ENCODE data around the gene TSPAN2.

TSPAN2 gene

GRCh38 chr1:115112496-115113375, 23.4 kb upstream of the TSPAN2 start:
- FAIRE-seq, result no peak

GRCh38 chr1:115107516-115108260, 18.4 kb upstream of the TSPAN2 start:
- FAIRE-seq, result no peak

DNA sequence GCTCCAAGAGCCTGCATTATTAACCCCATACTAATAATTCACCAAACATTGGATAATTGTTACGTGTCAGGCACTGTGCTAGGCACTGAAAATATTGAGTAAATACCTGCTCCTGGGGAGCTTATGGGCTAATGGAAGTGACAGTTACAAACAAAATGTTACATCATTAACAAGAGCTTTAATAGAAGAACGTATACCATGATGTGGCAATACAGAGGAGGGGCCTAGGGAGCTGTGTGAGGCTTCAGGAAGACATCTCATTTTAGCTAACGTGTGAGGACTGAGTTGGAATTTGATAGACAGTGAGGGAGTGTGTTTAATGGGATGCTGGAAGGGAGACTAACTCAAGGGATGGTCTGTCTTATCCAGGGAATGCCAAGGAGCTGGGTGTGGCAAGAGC, 16.5 kb upstream of the TSPAN2 start:
- FAIRE-seq, result no peak

DNA sequence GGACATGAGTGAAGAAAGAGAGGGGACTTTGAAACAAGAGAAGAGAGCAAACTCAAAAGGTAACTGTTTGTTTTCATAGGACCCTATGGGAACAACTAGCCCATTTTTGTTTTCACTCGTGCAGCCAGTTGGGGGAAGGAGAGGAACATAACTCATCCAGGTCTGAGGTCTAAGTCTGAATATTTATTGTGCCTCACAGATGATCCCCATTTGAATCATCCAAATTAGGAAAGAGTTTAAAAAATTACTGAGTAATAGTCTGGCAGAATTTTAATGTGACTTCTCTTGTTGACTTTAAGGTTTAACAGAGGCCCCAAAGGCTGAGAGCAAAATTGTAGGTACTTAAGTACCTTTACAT, 10.4 kb upstream of the TSPAN2 start:
- no peak for FAIRE-seq

DNA sequence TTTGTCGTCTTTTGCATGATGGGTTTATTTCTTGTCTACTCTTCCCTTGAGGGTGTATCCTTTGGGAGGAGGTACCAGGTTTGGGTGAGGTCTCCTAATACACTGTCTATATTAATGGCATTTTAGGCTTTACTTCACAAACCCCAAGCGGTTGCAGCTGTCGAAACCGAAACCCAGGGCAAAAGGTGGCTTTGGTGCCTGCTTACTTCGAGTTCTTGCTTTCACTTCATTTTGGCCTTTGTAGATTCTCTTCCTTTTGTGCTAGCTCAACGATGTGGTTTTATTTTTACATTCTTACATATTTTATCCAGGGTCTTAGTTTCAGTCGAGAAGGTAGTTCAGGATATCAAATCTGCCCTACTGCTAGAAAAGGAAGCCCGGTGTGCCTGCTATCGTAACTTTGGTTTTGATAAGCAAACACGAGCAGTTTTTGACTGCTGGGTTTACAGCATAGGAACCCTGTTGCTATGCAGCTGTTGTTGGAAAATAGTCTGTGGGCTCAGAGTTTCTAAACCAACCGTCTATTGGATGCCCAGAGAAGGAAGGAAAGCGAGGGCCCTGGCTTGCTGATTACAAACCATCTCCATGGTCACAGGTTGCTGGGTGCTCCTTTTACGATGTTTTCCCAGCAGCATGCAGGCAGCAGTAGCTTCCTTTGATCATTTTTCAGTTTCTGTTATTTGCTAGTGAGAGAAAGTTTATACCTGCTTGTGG, 9.8 kb upstream of the TSPAN2 start:
- no peak for FAIRE-seq

DNA sequence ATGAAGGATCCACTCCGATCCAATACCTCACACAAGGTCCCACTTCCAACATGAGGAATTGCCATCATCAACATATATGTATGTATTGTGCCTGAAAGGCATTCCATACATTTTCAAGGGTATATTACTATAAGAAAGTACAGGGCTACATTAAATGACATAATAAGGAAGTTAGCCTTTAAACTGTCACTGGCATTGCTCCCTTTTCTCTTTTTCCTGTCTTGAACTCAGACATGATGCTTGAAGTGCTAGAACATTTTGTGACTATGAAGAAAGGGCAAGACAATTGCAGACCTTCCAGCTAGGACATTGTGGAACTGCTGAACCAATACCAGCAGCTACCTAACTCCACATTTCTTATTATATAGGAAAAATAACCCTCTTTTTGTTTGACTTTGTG, 2.9 kb upstream of the TSPAN2 start:
- no peak for FAIRE-seq

GRCh38 chr1:115091572-115091971, 2.3 kb upstream of the TSPAN2 start:
- FAIRE-seq, result no peak

- FAIRE-seq, result no peak
These were observed 1.7 kb upstream of the TSPAN2 start for GRCh38 chr1:115090956-115091355.

DNA sequence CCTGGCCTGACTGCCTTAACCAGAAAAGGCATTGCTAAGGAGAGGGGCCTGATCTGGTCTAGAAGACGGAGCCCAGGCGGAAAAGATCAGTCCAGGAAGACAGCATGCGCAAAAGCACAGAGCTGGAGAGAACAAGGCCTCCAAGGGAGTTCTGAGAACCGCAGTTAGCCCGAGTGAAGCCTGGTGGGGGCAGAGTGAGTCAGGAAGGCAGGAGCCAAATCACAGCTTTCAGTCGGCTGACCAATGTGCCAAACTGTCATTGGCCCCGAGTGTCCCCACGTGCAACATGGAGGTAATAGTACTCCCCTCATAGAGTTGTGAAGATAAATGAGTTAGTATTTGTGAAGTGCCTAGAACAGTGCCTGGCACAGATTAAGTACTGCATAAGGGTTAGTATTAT, 1.2 kb upstream of the TSPAN2 start:
- no peak for FAIRE-seq

DNA sequence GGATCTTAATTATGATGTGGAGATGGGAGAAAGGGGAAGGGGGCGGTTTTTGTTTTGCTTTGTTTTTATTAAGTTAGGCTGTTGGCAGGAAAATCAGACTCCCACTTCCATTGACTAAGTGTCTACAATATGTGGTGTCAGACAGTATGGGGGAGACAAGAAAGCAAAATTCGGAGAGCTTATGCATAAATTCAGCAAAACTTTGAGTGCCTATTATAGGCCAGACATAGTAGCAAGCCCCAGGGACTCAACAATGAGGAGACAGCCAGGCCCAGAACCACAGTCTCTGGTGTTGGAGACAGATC, 835 bp upstream of the TSPAN2 start:
- FAIRE-seq, result no peak

DNA sequence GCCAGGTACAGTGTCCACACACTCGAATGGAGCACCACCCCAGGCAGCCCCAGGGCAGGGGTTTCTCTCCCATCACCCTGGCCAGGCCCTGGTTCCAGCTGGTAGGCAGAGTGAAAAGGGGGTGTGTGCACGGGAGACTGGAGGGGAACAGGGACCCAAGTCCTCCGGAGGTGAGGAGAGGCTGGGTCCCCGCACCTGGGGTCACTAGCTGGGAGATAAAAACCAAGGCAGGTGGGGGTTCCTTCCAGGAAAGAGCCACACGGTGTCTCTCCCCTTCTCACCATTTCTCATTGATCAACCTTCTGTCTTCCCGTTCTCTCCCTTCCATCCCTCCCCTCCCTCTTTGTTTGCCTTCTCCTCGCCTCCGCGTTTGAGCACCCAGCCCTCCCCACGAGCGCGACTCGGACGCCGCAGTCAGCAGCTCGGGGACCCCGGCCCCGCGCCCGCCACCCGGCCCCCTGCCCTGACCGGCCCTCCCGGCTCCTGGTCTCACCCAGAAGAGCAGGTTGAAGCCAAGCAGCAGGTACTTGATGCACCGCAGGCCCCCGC, 358 bp downstream of the TSPAN2 start:
- FAIRE-seq, result no peak

GRCh38 chr1:115088115-115088778, 1.1 kb downstream of the TSPAN2 start:
- no peak for FAIRE-seq

DNA sequence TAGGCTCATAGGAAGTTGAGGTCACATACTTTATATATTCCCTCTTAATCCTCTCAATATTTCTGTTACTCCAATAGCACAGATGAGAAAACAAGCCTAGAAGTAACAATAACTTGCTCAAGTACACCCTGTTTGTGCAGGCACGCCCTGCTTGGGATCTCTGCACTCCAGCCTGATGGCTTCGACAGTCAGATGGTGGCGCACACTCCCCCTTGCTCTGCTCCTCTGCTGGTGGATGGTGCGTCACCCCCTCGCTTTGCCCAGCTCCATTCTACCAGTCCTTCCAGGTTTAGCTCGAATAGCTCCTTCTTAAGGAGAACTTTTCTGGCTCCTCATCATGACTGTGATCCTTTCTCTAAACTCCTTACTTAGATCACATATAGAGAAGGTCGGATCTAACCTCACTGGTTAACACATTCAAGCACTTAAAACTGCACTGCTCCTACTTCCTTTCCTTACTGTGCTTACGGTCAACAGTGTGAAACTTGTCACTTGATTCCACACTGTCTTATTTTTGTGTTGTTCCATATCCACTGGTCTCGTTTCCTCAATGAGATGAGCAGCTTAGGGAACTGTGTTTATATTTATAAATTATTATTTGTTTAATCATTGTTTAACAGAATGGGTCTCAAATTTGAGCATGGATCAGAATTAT, 3.0 kb downstream of the TSPAN2 start:
- no peak for FAIRE-seq

DNA sequence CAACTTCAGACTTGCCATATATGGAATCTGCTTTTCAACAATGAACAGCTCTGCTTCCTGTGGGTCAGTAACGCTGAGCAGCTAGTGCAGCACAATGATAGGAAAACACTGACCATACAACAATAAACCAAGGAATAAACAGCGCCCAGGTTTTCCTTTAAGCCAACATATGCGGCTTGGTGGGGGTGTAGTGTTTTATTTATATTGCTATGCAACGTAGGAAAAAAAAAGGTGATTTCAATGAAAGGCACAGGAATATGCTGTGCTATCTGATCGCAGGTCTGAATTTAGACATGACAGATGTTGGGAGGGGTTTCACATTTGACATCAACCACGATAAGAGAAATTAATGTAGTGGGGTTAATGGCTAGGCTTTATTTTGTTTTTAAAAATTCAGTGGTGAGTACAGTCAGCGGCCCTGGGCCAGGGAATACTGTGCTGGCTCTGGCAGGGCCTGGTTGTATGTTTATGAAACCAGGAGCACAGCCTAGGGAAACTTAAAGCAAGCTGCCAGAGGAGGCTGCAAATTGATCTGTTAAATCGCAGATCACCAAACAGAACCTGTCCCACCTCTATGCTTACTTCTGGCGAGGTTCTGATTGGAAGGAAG, 4.3 kb downstream of the TSPAN2 start:
- FAIRE-seq, result no peak

DNA sequence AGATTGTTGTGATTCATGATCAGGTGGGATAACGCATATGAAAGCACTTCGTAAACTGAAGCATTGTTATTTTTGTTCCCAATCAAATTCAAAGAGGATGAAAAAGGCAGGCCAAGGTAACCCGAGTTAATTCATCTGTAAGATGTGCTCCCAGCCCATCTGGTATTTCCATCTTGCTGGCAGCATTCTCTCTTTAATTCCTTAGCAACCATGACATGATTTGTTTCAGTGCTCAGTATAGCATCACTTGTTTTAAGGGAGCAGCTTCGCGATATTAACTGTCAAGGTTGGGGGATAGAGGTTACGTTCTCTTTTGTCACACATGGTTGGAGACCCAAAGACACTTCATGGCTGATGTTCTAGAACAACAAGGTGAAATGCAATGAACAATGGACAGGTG, 6.4 kb downstream of the TSPAN2 start:
- no peak for FAIRE-seq

DNA sequence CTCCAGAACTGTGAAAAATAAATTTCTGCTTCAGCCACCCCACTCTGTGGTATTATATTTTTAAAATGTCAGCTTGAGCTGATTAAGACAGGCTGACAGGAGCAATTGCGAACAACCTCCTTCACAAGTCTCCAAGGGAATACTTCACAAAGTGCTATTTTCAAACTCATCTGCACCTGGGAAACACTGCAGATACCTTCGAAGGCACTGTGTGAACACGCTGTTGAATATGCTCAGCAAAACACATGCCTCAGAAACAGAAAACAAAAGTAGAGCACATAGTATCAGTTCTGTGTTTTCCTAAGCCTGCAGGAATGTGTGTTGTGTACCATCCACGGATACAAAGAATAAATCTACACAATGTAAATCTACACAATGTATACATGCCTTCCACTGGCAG, 10.6 kb downstream of the TSPAN2 start:
- FAIRE-seq, result no peak

DNA sequence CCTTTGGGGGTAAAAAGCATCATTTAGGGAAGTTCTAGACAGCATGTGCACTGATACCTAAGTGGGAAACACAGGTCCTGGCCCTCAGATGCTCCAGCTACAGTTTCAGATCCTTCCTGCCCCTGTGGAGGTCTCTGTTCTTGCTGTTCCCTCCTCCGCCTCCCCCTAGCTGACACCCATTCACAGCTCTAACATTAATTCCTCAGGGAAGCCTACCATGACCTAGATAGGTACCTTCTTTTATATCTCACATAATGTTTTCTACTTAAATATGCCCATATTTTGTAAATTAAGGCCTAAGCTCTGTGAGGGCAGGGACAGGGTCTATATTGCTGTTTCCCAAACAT, 11.3 kb downstream of the TSPAN2 start:
- no peak for FAIRE-seq

- no peak for FAIRE-seq
These were observed 11.9 kb downstream of the TSPAN2 start for GRCh38 chr1:115077286-115077983.

GRCh38 chr1:115076384-115076915, 12.9 kb downstream of the TSPAN2 start:
- FAIRE-seq, result no peak

DNA sequence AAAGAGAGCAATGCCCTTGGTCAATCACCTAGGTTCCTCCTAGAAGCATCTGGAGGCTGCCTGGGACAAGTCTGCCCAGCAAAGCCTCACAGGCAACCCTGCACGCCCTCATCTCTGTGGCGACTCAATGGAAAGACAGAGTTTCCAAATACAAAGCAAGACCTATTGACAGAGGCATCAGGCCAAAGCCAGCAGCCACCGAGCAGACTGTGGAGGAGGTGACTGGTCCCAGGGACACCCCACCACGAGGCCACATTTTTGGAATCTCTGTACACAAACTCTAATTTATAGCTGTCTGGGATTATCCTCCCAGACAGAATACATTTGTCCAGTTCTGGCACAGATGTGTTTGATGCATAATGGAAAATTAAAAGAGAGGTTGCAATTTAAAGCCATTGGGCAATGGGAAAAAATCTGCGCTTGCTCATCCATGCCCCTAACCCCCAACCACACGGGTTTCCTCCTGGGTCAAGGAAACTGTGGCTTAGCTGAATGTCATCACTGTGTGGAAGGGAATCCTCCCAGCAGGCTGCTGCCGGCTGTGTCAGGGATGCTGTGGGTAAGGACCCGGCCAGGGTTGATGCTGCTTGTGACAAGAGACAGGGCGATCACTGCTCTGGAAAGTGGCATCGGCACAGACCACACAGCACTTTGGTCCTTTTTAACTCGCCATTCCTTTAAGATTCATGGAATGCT, 14.3 kb downstream of the TSPAN2 start:
- no peak for FAIRE-seq
